HEK293T (cell line): Measurements from ENCODE around the gene KIF18A.

Experiments used
- CTBP1 ChIP-seq: fragments of 450-650 bp; IDR thresholded peaks from 2 replicates; pipeline ENCODE4 v1.6.1; 2016; ENCODE audit warnings: borderline replicate concordance
- ELF4 ChIP-seq: fragments of 450-650 bp; IDR thresholded peaks from 2 replicates; pipeline ENCODE4 v1.6.1; 2017; ENCODE audit warnings: antibody characterized with exemption
- FOXK2 ChIP-seq: fragments of 450-650 bp; IDR thresholded peaks from 2 replicates; pipeline ENCODE4 v1.6.1; 2016; ENCODE audit warnings: mild to moderate bottlenecking
- FOXM1 ChIP-seq: fragments of 450-650 bp; IDR thresholded peaks from 2 replicates; pipeline ENCODE4 v1.6.1; 2017; ENCODE audit warnings: mild to moderate bottlenecking, borderline replicate concordance
- LEF1 ChIP-seq: fragments of 450-650 bp; IDR thresholded peaks from 2 replicates; pipeline ENCODE4 v1.6.1; 2017; ENCODE audit warnings: mild to moderate bottlenecking, borderline replicate concordance
- NFRKB ChIP-seq: fragments of 450-650 bp; IDR thresholded peaks from 2 replicates; pipeline ENCODE4 v1.6.1; 2016; ENCODE audit warnings: mild to moderate bottlenecking, moderate library complexity
- PKNOX1 ChIP-seq: fragments of 450-650 bp; IDR thresholded peaks from 2 replicates; pipeline ENCODE4 v1.6.1; 2016
- SP1 ChIP-seq: fragments of 450-650 bp; IDR thresholded peaks from 2 replicates; pipeline ENCODE4 v1.6.1; 2017
- SUZ12 ChIP-seq: fragments of 450-650 bp; IDR thresholded peaks from 2 replicates; pipeline ENCODE4 v1.6.1; 2016; ENCODE audit warnings: mild to moderate bottlenecking
- TARDBP ChIP-seq: fragments of 450-650 bp; IDR thresholded peaks from 2 replicates; pipeline ENCODE4 v1.6.1; 2016
- ZNF384 ChIP-seq: fragments of 450-650 bp; IDR thresholded peaks from 2 replicates; pipeline ENCODE4 v1.6.1; 2016

DNA sequence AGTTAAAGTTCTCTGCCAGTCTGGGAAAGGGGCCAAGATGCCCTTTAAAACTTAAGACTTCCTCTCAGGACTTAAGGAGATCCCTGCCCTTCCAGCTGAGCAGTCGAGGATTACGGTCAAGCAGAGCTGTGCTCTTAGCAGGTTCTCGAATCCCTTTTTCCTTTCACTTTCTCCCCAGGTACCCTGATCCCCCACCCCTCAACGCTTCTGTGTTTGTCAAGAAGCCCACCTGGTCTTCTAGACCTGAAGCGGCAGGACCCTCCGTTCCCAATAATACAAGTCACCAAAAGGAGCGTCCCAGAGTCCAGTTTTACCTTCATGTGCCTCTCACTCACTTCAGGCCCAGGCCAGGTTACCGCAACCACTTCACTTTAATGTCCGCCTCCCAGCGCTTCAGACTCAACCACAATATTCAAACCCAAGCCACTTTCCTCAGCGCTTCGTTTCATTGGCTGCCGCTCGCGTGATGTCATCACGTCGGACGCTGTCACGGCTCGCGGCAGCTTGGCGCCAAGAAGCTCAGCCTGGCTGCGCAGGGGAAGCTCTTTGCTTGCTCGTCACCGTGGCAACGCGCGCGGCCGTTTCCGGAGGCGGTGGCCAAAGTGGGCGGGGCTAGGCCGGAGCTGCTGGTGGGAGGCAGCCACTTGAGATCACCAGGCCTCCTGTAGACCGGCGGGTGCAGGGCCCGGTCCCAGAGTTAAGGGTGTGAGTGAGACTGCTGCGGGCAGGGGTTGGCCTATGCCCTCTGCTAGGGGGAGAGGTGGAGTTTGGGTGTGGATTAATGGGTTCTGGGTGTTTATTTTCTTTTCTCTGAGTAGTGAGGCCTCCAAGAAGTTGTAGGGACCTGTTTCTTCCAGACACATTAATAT, at the start of gene KIF18A, which contains the start of gene METTL15:
- no peak for TF ChIP-seq NFRKB
- no peak for TF ChIP-seq CTBP1
- TF ChIP-seq FOXK2 = no peak
- no peak for TF ChIP-seq SP1
- peak; percentile 60 for TF ChIP-seq PKNOX1
- no peak for TF ChIP-seq ELF4
- TF ChIP-seq SUZ12 = no peak
- TF ChIP-seq ZNF384 = no peak
- no peak for TF ChIP-seq TARDBP
- TF ChIP-seq LEF1 = no peak
- peak; percentile 92 for TF ChIP-seq FOXM1
